ENCODE results near the gene KRT34.
"Not testable (repeated sequence)": the region's sequence is repeated elsewhere in the genome, so short reads cannot be mapped to it uniquely, and the experiment has no call there.

KRT34 gene

GRCh38 chr17:41360296-41360995 lies 21.7 kb downstream of the KRT34 start:
- Histone ChIP-seq H3K4me3 (ENCODE audit: low read depth in 1 of 2, low read length in 2 of 2) (no peak overlapping the region), H3K4me1 (ENCODE audit: control insufficient read depth in 1 of 2, insufficient read depth in 2 of 2, low read length in 2 of 2) (no peaks in the 10 kb centered on the region), H3K36me3 (ENCODE audit: control insufficient read depth in 1 of 2, insufficient read depth in 2 of 2, low read length in 2 of 2) (no peaks in the 10 kb centered on the region), H3K27ac (ENCODE audit: low read length) (no peak overlapping the region), H3K27me3 (ENCODE audit: low read depth, low read length) (no peaks in the 10 kb centered on the region), H3K9me3 (ENCODE audit: control insufficient read depth in 1 of 2, low read length in 2 of 2) (peaks cover 0 to 8% of the 10 kb centered on the region in 2 donors)

GRCh38 chr17:41354536-41354935 lies 27.6 kb downstream of the KRT34 start:
- no peaks in the 10 kb centered on the region for H3K4me1 ChIP-seq (ENCODE audit: control insufficient read depth in 1 of 2, insufficient read depth in 2 of 2, low read length in 2 of 2)
- no peaks in the 10 kb centered on the region for H3K27me3 ChIP-seq (ENCODE audit: low read depth, low read length)
- H3K36me3 ChIP-seq (ENCODE audit: control insufficient read depth in 1 of 2, insufficient read depth in 2 of 2, low read length in 2 of 2), result no peaks in the 10 kb centered on the region
- peaks cover 0 to 8% of the 10 kb centered on the region in 2 donors for H3K9me3 ChIP-seq (ENCODE audit: control insufficient read depth in 1 of 2, low read length in 2 of 2)
- no peak overlapping the region for H3K27ac ChIP-seq (ENCODE audit: low read length)
- no peak overlapping the region for H3K4me3 ChIP-seq (ENCODE audit: low read depth in 1 of 2, low read length in 2 of 2)

- peaks cover 0 to 8% of the 10 kb centered on the region in 2 donors for H3K9me3 ChIP-seq (ENCODE audit: control insufficient read depth in 1 of 2, low read length in 2 of 2)
- no peaks in the 10 kb centered on the region for H3K27me3 ChIP-seq (ENCODE audit: low read depth, low read length)
- no peaks in the 10 kb centered on the region for H3K36me3 ChIP-seq (ENCODE audit: control insufficient read depth in 1 of 2, insufficient read depth in 2 of 2, low read length in 2 of 2)
- no peak overlapping the region for H3K4me3 ChIP-seq (ENCODE audit: low read depth in 1 of 2, low read length in 2 of 2)
- no peak overlapping the region for H3K27ac ChIP-seq (ENCODE audit: low read length)
- no peaks in the 10 kb centered on the region for H3K4me1 ChIP-seq (ENCODE audit: control insufficient read depth in 1 of 2, insufficient read depth in 2 of 2, low read length in 2 of 2)
Observed at GRCh38 chr17:41352597-41353366, 29.3 kb downstream of the KRT34 start.

- no peak overlapping the region for H3K27ac ChIP-seq (ENCODE audit: low read length)
- H3K9me3 ChIP-seq (ENCODE audit: control insufficient read depth in 1 of 2, low read length in 2 of 2), result peaks cover 0 to 1% of the 10 kb centered on the region in 2 donors
- H3K36me3 ChIP-seq (ENCODE audit: control insufficient read depth in 1 of 2, insufficient read depth in 2 of 2, low read length in 2 of 2), result no peaks in the 10 kb centered on the region
- no peaks in the 10 kb centered on the region for H3K4me1 ChIP-seq (ENCODE audit: control insufficient read depth in 1 of 2, insufficient read depth in 2 of 2, low read length in 2 of 2)
- no peaks in the 10 kb centered on the region for H3K27me3 ChIP-seq (ENCODE audit: low read depth, low read length)
- H3K4me3 ChIP-seq (ENCODE audit: low read depth in 1 of 2, low read length in 2 of 2), result no peak overlapping the region
Observed at GRCh38 chr17:41351177-41351576, 30.9 kb downstream of the KRT34 start.

- not testable (repeated sequence) for H3K27ac ChIP-seq (ENCODE audit: low read length); H3K9me3 ChIP-seq (ENCODE audit: control insufficient read depth in 1 of 2, low read length in 2 of 2); H3K4me1 ChIP-seq (ENCODE audit: control insufficient read depth in 1 of 2, insufficient read depth in 2 of 2, low read length in 2 of 2); H3K4me3 ChIP-seq (ENCODE audit: low read depth in 1 of 2, low read length in 2 of 2); H3K36me3 ChIP-seq (ENCODE audit: control insufficient read depth in 1 of 2, insufficient read depth in 2 of 2, low read length in 2 of 2); H3K27me3 ChIP-seq (ENCODE audit: low read depth, low read length)
Observed at GRCh38 chr17:41350381-41350878, 31.7 kb downstream of the KRT34 start, which contains the start of gene KRT33A. Gene KRT33A, minus strand, starts transcription at chr17:41350828. Its CDS starts 61 bp downstream, at chr17:41350767.

GRCh38 chr17:41347869-41348760 lies 34.0 kb downstream of the KRT34 start:
- Histone ChIP-seq H3K4me3 (ENCODE audit: low read depth in 1 of 2, low read length in 2 of 2) (no peak overlapping the region), H3K27me3 (ENCODE audit: low read depth, low read length) (no peaks in the 10 kb centered on the region), H3K4me1 (ENCODE audit: control insufficient read depth in 1 of 2, insufficient read depth in 2 of 2, low read length in 2 of 2) (no peaks in the 10 kb centered on the region), H3K36me3 (ENCODE audit: control insufficient read depth in 1 of 2, insufficient read depth in 2 of 2, low read length in 2 of 2) (no peaks in the 10 kb centered on the region), H3K9me3 (ENCODE audit: control insufficient read depth in 1 of 2, low read length in 2 of 2) (no peaks in the 10 kb centered on the region), H3K27ac (ENCODE audit: low read length) (no peak overlapping the region)

GRCh38 chr17:41346421-41346820 lies 35.7 kb downstream of the KRT34 start:
- not testable (repeated sequence) for H3K4me1 ChIP-seq (ENCODE audit: control insufficient read depth in 1 of 2, insufficient read depth in 2 of 2, low read length in 2 of 2); H3K27ac ChIP-seq (ENCODE audit: low read length)

GRCh38 chr17:41345992-41346391 lies 36.1 kb downstream of the KRT34 start:
- Histone ChIP-seq H3K9me3 (ENCODE audit: control insufficient read depth in 1 of 2, low read length in 2 of 2) (peaks cover 0 to 2% of the 10 kb centered on the region in 2 donors), H3K27ac (ENCODE audit: low read length) (no peak overlapping the region), H3K4me1 (ENCODE audit: control insufficient read depth in 1 of 2, insufficient read depth in 2 of 2, low read length in 2 of 2) (no peaks in the 10 kb centered on the region)

More at GRCh38 chr17:41346421-41346820, 35.7 kb downstream of the KRT34 start:
- H3K36me3 ChIP-seq (ENCODE audit: control insufficient read depth in 1 of 2, insufficient read depth in 2 of 2, low read length in 2 of 2); H3K9me3 ChIP-seq (ENCODE audit: control insufficient read depth in 1 of 2, low read length in 2 of 2); H3K27me3 ChIP-seq (ENCODE audit: low read depth, low read length); H3K4me3 ChIP-seq (ENCODE audit: low read depth in 1 of 2, low read length in 2 of 2): not testable (repeated sequence)

GRCh38 chr17:41343029-41343428 lies 39.1 kb downstream of the KRT34 start:
- no peak overlapping the region for H3K27ac ChIP-seq (ENCODE audit: low read length)
- peaks cover 0 to 2% of the 10 kb centered on the region in 2 donors for H3K9me3 ChIP-seq (ENCODE audit: control insufficient read depth in 1 of 2, low read length in 2 of 2)
- no peak overlapping the region for H3K4me3 ChIP-seq (ENCODE audit: low read depth in 1 of 2, low read length in 2 of 2)
- no peaks in the 10 kb centered on the region for H3K4me1 ChIP-seq (ENCODE audit: control insufficient read depth in 1 of 2, insufficient read depth in 2 of 2, low read length in 2 of 2)
- no peaks in the 10 kb centered on the region for H3K27me3 ChIP-seq (ENCODE audit: low read depth, low read length)
- no peaks in the 10 kb centered on the region for H3K36me3 ChIP-seq (ENCODE audit: control insufficient read depth in 1 of 2, insufficient read depth in 2 of 2, low read length in 2 of 2)

More at GRCh38 chr17:41345992-41346391, 36.1 kb downstream of the KRT34 start:
- Histone ChIP-seq H3K36me3 (ENCODE audit: control insufficient read depth in 1 of 2, insufficient read depth in 2 of 2, low read length in 2 of 2) (no peaks in the 10 kb centered on the region), H3K27me3 (ENCODE audit: low read depth, low read length) (no peaks in the 10 kb centered on the region), H3K4me3 (ENCODE audit: low read depth in 1 of 2, low read length in 2 of 2) (no peak overlapping the region)

GRCh38 chr17:41340934-41341861 lies 40.9 kb downstream of the KRT34 start:
- Histone ChIP-seq H3K4me3 (ENCODE audit: low read depth in 1 of 2, low read length in 2 of 2) (no peak overlapping the region), H3K27ac (ENCODE audit: low read length) (no peak overlapping the region), H3K4me1 (ENCODE audit: control insufficient read depth in 1 of 2, insufficient read depth in 2 of 2, low read length in 2 of 2) (no peaks in the 10 kb centered on the region), H3K36me3 (ENCODE audit: control insufficient read depth in 1 of 2, insufficient read depth in 2 of 2, low read length in 2 of 2) (no peaks in the 10 kb centered on the region), H3K27me3 (ENCODE audit: low read depth, low read length) (no peaks in the 10 kb centered on the region), H3K9me3 (ENCODE audit: control insufficient read depth in 1 of 2, low read length in 2 of 2) (peaks cover 0 to 2% of the 10 kb centered on the region in 2 donors)
